ENCODE results near the gene GPX4. TPM values are rescaled to one million over a fixed set of nuclear protein-coding genes. Genes with fewer than 3 reads are reported as not detected.
A peak's percentile ranks its signal among the peaks of the same experiment; 100 is the strongest.

The GPX4 gene
- total and polyA plus RNA-seq, 2 of the 13 experiments (the other 11 are each of a cell fraction or from before 2014, with no cell fraction given), result 535 to 613 TPM

- TF ChIP-seq ZNF850 (CRISPR knock-in tag; conservative IDR thresholded peaks at IDR 0.05) (no peak), GATAD2A (CRISPR knock-in tag; IDR thresholded peaks at IDR 0.05) (peak; percentile 53; the same call in 1 of the 2 replicates), KDM5B (CRISPR knock-in tag; IDR thresholded peaks at IDR 0.05; ENCODE audit: borderline replicate concordance) (no peak), FOSL2 (CRISPR knock-in tag; IDR thresholded peaks at IDR 0.05) (peak; percentile 48; the same call in 1 of the 2 replicates), ZNF687 (CRISPR knock-in tag; IDR thresholded peaks at IDR 0.05) (peak; percentile 52), ZMYM4 (CRISPR knock-in tag; IDR thresholded peaks at IDR 0.05) (no peak), NONO (IDR thresholded peaks at IDR 0.05) (no peak), NONO (CRISPR knock-in tag; conservative IDR thresholded peaks at IDR 0.05) (no peak), IRF1 (CRISPR knock-in tag; IDR thresholded peaks at IDR 0.05; ENCODE audit: low read depth) (no peak), IKZF4 (CRISPR knock-in tag; IDR thresholded peaks at IDR 0.05; ENCODE audit: borderline replicate concordance, low read depth, not compliant biosample characterization) (no peak)
These were observed 51.0 kb downstream of the GPX4 start (continued) for GRCh38 chr19:1154731-1155351.
